HG03460 (cell line): ENCODE measurements around the gene NALCN.

ENCODE experiments used
- ATAC-seq: cut with Tn5 transposase; IDR thresholded peaks from one replicate; pipeline ENCODE4 v1.9.1; 2021; ENCODE audit not compliant: unreplicated experiment

Gene NALCN

GRCh38 chr13:101415358-101416174 lies 742 bp downstream of the NALCN start:
- ATAC-seq = no peak

DNA sequence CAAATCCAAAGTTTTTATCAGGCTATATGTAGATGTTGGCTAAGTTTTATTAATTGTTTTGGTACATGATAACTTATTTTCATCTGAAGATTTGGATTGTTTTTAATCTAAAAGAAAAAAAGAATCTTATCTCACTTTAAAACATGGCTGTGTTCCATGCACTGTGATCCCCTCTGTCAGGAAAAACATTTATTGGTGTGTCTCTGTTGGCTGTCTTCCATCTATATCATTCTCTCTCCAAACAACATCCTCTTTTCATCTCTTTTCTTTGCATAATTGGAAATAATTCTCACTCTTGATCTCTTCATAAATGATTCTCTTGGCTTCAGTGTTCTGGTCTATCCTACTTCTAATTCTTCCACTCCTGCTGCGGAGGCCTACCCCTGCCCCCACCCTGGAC lies 4.2 kb downstream of the NALCN start:
- no peak for ATAC-seq

GRCh38 chr13:101408992-101409656 lies 7.2 kb downstream of the NALCN start:
- no peak for ATAC-seq

GRCh38 chr13:101408154-101408553 lies 8.2 kb downstream of the NALCN start:
- ATAC-seq = no peak

- ATAC-seq = no peak
These were observed 9.5 kb downstream of the NALCN start for GRCh38 chr13:101406791-101407190.

DNA sequence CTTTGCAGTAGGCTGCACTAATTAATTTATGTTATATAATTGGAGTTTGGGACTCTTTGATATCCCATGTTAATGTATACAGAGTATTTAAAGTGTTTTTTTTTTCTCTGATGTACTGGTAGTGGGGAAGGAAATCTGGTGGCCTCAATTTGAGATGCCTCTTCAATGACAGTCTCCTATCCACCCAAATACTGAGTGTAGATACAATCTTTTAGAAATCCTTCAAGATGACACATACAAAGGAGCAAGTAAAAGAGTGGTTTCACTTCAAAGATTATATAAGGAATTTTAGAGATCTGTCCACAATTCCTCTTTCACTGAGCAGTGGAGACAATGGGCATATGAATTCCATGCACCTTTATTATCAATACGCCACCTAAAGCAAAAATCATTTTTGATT lies 15.1 kb downstream of the NALCN start:
- ATAC-seq = no peak

DNA sequence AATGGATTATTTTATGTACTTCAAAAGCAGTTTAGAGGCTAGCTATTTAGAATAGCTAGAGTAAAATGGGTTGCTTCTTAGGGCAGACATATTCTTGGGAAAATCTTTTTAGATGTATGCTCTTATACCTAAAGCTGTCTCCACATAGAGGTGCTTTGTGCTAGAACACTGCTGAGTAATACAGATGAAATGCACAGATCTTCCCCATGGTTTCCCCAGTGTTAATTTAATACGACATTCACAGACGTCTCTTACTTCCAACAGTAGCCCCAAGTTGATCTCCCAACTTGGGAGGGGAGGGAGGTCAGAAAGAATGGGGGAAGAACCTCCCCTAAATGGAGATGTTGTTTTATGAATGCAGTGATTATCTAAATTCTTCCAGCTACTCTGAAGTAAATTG lies 16.9 kb downstream of the NALCN start:
- ATAC-seq = no peak

DNA sequence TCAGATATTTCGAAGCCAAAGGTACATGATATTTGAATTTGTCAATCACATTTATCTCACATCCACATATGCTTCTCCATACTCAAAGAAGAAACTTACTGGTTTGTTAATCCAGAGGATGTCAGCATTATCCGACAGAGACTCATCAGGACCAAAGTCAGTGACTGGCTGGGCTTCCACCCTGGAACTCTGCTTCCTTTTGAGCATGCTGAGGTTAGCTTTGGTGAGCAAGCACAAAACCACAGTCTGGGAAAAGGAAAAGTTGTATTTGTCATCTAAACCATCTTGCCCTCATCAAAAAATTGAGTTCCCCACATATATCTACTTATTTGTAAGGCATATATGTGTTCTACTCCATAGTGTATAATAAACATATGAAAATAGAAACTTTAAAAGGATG lies 17.4 kb downstream of the NALCN start:
- no peak for ATAC-seq

GRCh38 chr13:101398191-101398590 lies 18.1 kb downstream of the NALCN start:
- ATAC-seq = no peak

- no peak for ATAC-seq
These were observed 18.6 kb downstream of the NALCN start for GRCh38 chr13:101397742-101398141.

GRCh38 chr13:101394605-101395004 lies 21.7 kb downstream of the NALCN start:
- no peak for ATAC-seq

GRCh38 chr13:101393140-101393539 lies 23.2 kb downstream of the NALCN start:
- no peak for ATAC-seq

DNA sequence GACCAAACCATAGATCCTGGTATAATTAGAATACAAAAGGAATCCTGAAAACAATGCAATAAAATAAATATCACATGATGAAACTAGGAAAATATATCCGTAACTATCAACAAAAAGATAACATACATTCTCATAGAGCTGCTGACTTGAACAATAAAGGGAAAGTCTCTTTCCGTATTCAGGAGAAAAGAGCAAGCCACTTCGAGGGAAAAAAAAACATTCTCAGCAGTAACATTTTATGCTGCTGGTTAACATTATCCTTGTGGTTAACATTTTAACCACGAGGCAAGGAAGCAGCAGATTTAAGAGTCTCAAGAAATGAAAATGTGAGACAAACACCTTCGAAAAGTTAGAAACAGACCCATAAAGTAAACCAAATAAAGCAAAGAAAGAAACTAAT lies 25.8 kb downstream of the NALCN start:
- ATAC-seq = no peak

DNA sequence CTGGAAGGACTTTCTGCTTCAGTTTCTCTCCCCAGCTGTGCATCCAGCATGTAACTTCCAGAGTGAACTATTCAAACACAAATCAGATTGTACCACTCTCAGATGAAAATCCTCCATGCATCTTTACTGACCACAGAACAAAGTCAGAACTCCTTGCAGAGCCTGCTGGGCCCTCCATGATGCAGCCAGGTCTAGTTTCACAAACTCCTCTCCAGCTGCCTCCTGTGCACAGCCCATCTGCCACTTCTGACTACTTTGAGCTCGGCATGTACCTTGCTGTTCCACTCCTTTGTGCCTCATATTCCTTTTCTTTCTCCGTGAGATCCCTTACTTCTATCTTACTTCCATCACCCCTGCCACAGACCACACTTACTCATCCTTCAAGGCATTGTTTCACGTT lies 31.4 kb downstream of the NALCN start:
- no peak for ATAC-seq

GRCh38 chr13:101383595-101383994 lies 32.7 kb downstream of the NALCN start:
- no peak for ATAC-seq

- no peak for ATAC-seq
These were observed 33.6 kb downstream of the NALCN start for GRCh38 chr13:101382701-101383100.

DNA sequence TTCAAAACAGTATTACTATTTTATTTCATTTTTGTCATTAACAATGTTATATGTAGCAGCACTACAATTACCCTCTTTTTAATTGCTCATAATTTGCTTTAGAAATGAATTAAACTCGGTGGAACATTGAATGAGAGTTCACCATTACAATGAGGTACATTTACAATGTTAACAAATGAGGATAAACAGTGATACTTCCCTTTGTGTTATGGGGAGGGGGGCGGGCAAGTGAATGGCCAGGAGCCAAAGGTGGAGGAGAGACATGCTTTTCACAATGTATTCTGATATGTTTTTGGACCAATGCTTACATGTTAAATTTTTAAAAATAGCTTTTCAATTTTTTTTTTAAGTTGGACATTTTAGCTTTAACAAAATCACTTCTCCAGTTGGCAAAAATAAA lies 34.2 kb downstream of the NALCN start:
- ATAC-seq = no peak

DNA sequence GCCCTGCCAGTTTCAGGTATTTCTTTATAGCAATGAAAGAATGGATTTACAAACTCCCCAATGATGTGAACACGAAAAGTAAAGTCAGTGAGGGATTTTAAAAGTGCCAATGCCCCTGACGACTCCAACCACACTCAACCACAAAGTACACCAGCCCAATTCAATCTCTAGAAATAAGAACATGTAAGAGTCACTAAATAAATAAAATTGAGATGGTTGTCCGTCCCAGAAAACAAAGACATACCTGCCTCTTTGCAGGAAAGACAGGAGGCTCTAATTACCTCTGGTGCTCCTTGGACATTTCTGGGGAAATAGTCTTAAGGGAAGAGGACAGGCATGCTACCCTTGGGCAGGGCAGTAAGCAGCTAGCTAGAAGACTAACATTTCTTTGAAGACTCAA lies 55.8 kb downstream of the NALCN start:
- no peak for ATAC-seq

GRCh38 chr13:101354895-101355294 lies 61.4 kb downstream of the NALCN start:
- ATAC-seq = no peak

GRCh38 chr13:101346942-101347728 lies 69.2 kb downstream of the NALCN start:
- ATAC-seq = no peak

DNA sequence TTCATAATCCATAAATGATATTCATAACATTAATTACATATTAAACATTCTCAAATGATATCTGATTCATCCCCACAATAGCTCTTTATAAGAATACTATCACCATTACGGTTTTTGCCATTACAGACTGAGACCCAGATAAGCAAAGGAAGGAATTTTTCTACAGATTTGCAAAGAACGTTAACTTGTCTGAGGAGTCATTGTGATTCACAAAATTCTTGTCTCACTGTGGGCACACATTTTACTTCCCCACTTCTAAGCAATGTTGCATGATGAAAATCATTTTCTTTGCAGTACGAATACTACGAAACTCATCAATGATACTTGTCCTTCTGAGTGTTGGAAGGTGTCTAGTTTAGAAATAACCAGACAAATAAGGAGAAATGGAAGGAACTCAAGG lies 70.1 kb downstream of the NALCN start:
- ATAC-seq = no peak
